PC-9 (cell line): Measurements from ENCODE around the gene SHISAL1. TPM values are rescaled to one million over a fixed set of nuclear protein-coding genes. Genes with fewer than 3 reads are reported as not detected.

Experiments used
- BruUV-seq: library from RNA; stranded (reverse); fragments of 400-500 nt; replicated peaks from 2 replicates; lab custom pipeline; 2021; lab: Mats Ljungman, UMichigan
- CTCF ChIA-PET: fragments of 300-600 bp; sonication (Branson Sonifier 250); formaldehyde crosslinking; loops from one replicate; lab custom pipeline; 2022; ENCODE audit warnings: antibody characterized with exemption; lab: Charles Lee
- POLR2A ChIA-PET: fragments of 300-600 bp; sonication (Branson Sonifier 250); formaldehyde crosslinking; loops from one replicate; lab custom pipeline; 2022; ENCODE audit warnings: antibody characterized with exemption; ENCODE audit not compliant: unreplicated experiment; lab: Charles Lee
- DNase-seq, 2 experiments: peaks; one replicate each; pipeline versions ENCODE4 v3.0.0 to v3.0.0-alpha.2; 2015 to 2022; ENCODE audit warnings: mixed read lengths in 1 of 2
- H2AFZ ChIP-seq: fragments of 200-600 bp; sonication (generic); 2 replicates; pipeline ENCODE4 v1.8.1; 2017; ENCODE audit warnings: antibody characterized with exemption
- H3F3A ChIP-seq: fragments of 200-600 bp; sonication (generic); 2 replicates; pipeline ENCODE4 v1.8.1; 2017; ENCODE audit warnings: antibody characterized with exemption, mild to moderate bottlenecking, low read depth; ENCODE audit not compliant: insufficient read depth
- H3K27ac ChIP-seq: fragments of 200-600 bp; sonication (generic); 2 replicates; pipeline ENCODE4 v1.6.1; 2016; ENCODE audit warnings: mixed run types
- H3K27me3 ChIP-seq: fragments of 200-600 bp; sonication (generic); 2 replicates; pipeline ENCODE4 v1.6.1; 2016; ENCODE audit warnings: low read depth, mixed run types; ENCODE audit not compliant: insufficient read depth
- H3K36me3 ChIP-seq: fragments of 200-600 bp; sonication (generic); 2 replicates; pipeline ENCODE4 v1.6.1; 2016; ENCODE audit warnings: low read depth, mixed run types
- H3K4me1 ChIP-seq: fragments of 200-600 bp; sonication (generic); replicated peaks from 2 replicates; pipeline ENCODE4 v1.6.1; 2016; ENCODE audit warnings: mixed run types; ENCODE audit not compliant: insufficient read depth
- H3K4me2 ChIP-seq: fragments of 200-600 bp; sonication (generic); 2 replicates; pipeline ENCODE4 v1.6.1; 2017; ENCODE audit warnings: mixed run types
- H3K4me3 ChIP-seq: fragments of 200-600 bp; sonication (generic); 2 replicates; pipeline ENCODE4 v1.6.1; 2016; ENCODE audit warnings: mixed run types
- H3K79me2 ChIP-seq: fragments of 200-600 bp; sonication (generic); 2 replicates; pipeline ENCODE4 v1.6.1; 2017; ENCODE audit warnings: low read depth, mixed run types
- H3K9me2 ChIP-seq: fragments of 200-600 bp; sonication (generic); 2 replicates; pipeline ENCODE4 v1.8.1; 2017; ENCODE audit warnings: mild to moderate bottlenecking; ENCODE audit not compliant: insufficient read depth
- H3K9me3 ChIP-seq: fragments of 200-600 bp; sonication (generic); 2 replicates; pipeline ENCODE4 v1.8.1; 2016; ENCODE audit warnings: low read depth; ENCODE audit not compliant: insufficient read depth
- H4K20me1 ChIP-seq: fragments of 200-600 bp; sonication (generic); 2 replicates; pipeline ENCODE4 v1.8.1; 2017; ENCODE audit not compliant: insufficient read depth
- EZH2 ChIP-seq: fragments of 200-600 bp; sonication (generic); IDR thresholded peaks from 2 replicates; pipeline ENCODE4 v1.8.0; 2017; ENCODE audit warnings: antibody characterized with exemption, low read depth
- intact Hi-C: fragments of 100-400 bp; cut with micrococcal nuclease; formaldehyde crosslinking; loops from one replicate; pipeline ENCODE4 v1.10.0; 2022; ENCODE audit not compliant: unreplicated experiment
- total RNA-seq: library from RNA; stranded (reverse); gene quantifications from 2 replicates; pipeline ENCODE4 v1.2.3, GENCODE V29; 2021
- TF ChIP-seq, protein P1 (sequence below): fragments of 200-600 bp; sonication (generic); conservative IDR thresholded peaks from 2 replicates; pipeline ENCODE4 v1.6.1; 2017; ENCODE audit warnings: mixed run types, antibody characterized with exemption, mild to moderate bottlenecking, moderate library complexity

The SHISAL1 gene
- total RNA-seq, 1 experiment from 2014 or later: 0.94 TPM

DNA sequence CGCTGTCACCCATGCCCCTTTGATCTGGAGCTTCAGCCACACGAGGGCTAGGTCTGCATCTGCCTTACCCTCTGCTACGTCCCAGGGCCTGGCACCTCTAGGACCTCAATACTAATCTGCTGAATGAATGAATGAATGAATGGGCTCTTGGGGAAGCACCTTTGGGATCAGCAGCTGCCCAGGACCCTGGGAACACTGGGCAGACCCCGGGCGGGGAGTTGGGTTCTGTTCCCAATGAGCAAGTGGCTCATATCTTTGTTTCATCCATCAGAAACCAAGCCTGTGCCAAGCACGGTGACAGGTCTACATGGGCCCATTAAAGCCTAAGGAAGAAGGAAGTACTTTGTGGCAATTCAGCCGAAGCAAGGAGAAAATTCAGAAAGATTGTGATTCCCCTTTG lies 41.5 kb upstream of the SHISAL1 start:
- H3K9me3 ChIP-seq: no peaks in the 10 kb centered on the region
- BruUV-seq: no TSS peak
- no peak for DNase-seq
- H3K9me2 ChIP-seq: no peaks in the 10 kb centered on the region
- H3K4me3 ChIP-seq: no peak overlapping the region
- TF ChIP-seq, protein P1, sequence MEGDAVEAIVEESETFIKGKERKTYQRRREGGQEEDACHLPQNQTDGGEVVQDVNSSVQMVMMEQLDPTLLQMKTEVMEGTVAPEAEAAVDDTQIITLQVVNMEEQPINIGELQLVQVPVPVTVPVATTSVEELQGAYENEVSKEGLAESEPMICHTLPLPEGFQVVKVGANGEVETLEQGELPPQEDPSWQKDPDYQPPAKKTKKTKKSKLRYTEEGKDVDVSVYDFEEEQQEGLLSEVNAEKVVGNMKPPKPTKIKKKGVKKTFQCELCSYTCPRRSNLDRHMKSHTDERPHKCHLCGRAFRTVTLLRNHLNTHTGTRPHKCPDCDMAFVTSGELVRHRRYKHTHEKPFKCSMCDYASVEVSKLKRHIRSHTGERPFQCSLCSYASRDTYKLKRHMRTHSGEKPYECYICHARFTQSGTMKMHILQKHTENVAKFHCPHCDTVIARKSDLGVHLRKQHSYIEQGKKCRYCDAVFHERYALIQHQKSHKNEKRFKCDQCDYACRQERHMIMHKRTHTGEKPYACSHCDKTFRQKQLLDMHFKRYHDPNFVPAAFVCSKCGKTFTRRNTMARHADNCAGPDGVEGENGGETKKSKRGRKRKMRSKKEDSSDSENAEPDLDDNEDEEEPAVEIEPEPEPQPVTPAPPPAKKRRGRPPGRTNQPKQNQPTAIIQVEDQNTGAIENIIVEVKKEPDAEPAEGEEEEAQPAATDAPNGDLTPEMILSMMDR: no peak
- no peak for TF ChIP-seq EZH2
- intact Hi-C loops: no loop called here
- no peaks in the 10 kb centered on the region for H4K20me1 ChIP-seq
- no peaks in the 10 kb centered on the region for H3K36me3 ChIP-seq
- POLR2A ChIA-PET: no interaction called here
- H3F3A ChIP-seq: peaks cover 11% of the 10 kb centered on the region
- CTCF ChIA-PET: no interaction called here
- no peaks in the 10 kb centered on the region for H3K79me2 ChIP-seq
- H3K4me2 ChIP-seq: no peak overlapping the region
- no peaks in the 10 kb centered on the region for H3K27me3 ChIP-seq
- peaks cover 25% of the 10 kb centered on the region for H3K4me1 ChIP-seq
- no peak overlapping the region for H3K27ac ChIP-seq
- no peak overlapping the region for H2AFZ ChIP-seq

DNA sequence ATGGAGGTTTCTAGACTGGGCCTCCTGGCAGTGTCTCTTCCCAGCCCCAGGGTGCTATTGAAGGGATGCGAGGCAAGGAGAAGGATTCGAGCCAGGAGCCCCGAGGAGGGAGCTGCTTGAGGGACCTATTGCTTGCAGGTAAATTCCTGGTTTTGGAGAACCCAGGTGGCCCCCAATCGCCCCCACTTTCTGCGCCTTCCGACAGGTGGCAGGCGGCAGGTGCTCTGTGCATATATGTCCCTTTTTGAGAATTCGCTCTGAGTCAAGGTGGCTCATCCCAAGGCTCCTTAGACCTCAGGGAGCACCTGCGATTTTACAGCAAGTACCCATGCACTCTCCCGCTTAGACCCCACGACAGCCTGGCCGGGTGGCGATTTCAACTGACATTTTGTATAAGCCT lies 40.3 kb upstream of the SHISAL1 start:
- POLR2A ChIA-PET: no interaction called here
- DNase-seq: no peak
- Histone ChIP-seq H3K9me3 (no peaks in the 10 kb centered on the region), H2AFZ (no peak overlapping the region), H4K20me1 (no peaks in the 10 kb centered on the region), H3K9me2 (no peaks in the 10 kb centered on the region), H3K79me2 (no peaks in the 10 kb centered on the region), H3K4me3 (no peak overlapping the region), H3K27ac (no peak overlapping the region), H3K4me2 (no peak overlapping the region), H3F3A (peaks cover 11% of the 10 kb centered on the region), H3K27me3 (no peaks in the 10 kb centered on the region), H3K4me1 (peaks cover 22% of the 10 kb centered on the region), H3K36me3 (no peaks in the 10 kb centered on the region)
- TF ChIP-seq, protein P1: no peak
- no peak for TF ChIP-seq EZH2
- CTCF ChIA-PET: no interaction called here
- intact Hi-C loops: no loop called here
- no TSS peak for BruUV-seq

DNA sequence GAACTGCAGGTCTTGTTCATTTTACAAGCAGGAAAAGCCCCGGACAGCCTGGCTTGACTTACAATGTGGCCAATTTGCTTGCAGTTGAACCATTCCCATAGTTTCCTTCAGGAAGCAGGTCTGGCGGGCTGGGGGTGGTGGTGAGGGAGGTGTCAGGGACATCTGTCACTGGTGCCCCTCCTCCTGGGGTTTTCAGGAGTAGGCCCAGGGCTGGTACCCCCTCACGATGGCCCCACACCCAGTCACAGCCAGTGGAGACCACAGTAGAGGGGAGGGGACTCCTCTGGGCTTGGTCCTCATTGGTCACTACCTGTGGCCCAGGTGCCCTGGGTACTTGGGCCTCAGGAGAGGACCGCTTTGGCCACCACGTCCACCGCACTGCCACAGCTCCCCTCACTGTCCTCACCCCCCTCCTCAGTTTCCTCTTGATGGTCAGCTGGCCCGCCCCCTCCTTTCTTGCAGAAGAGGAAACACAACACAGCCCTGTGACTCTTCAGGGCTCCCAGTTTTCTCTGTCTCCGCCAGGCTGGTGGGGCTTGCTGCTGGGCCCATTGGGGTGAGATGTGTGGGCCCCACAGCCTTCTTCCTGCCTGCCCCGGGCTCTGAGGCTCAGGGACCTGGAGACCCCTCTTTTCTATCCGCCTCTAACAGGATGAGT lies 39.8 kb upstream of the SHISAL1 start:
- POLR2A ChIA-PET: no interaction called here
- intact Hi-C loops: loop anchor here (1.0 kb wide), 1 partner anchor 9 kb away; no protein-coding TSS in a partner anchor
- peak overlapping the region; percentile 64 for H3K27ac ChIP-seq
- peaks cover 22% of the 10 kb centered on the region for H3K4me1 ChIP-seq
- TF ChIP-seq, protein P1: no peak
- no peak for TF ChIP-seq EZH2
- CTCF ChIA-PET: no interaction called here
- no peaks in the 10 kb centered on the region for H3K79me2 ChIP-seq
- no peak for DNase-seq
- H3K4me2 ChIP-seq: peak overlapping the region; percentile 46
- H3K36me3 ChIP-seq: no peaks in the 10 kb centered on the region
- no TSS peak for BruUV-seq
- H3K9me2 ChIP-seq: no peaks in the 10 kb centered on the region
- H3K9me3 ChIP-seq: no peaks in the 10 kb centered on the region
- H3K27me3 ChIP-seq: no peaks in the 10 kb centered on the region
- H2AFZ ChIP-seq: no peak overlapping the region
- peaks cover 11% of the 10 kb centered on the region for H3F3A ChIP-seq
- H4K20me1 ChIP-seq: no peaks in the 10 kb centered on the region
- H3K4me3 ChIP-seq: no peak overlapping the region
